WTC11 (cell line): ENCODE data around the gene NSD1. TPM values are rescaled to one million over a fixed set of nuclear protein-coding genes. Genes with fewer than 3 reads are reported as not detected.

ENCODE experiments used
- ATAC-seq: fragments of 200-7000 bp; cut with Tn5 transposase; 2 replicates; pipeline ENCODE4 v1.10.0; 2021; ENCODE audit warnings: mild to moderate bottlenecking, moderate library complexity
- CTCF ChIA-PET: fragments of 300-600 bp; sonication (Branson Sonifier 250); formaldehyde crosslinking; loops from one replicate; lab custom pipeline; 2021; ENCODE audit warnings: antibody characterized with exemption; lab: Charles Lee
- POLR2A ChIA-PET: fragments of 350-600 bp; sonication (Branson Sonifier 250); formaldehyde crosslinking; loops from one replicate; lab custom pipeline; 2021; ENCODE audit warnings: antibody characterized with exemption; lab: Charles Lee
- DNase-seq: peaks from one replicate; pipeline ENCODE4 v3.0.0; 2021; ENCODE audit warnings: low spot score
- H3K27ac Mint-ChIP-seq: 2 replicates; pipeline ENCODE4 v1.8.0; 2021; ENCODE audit warnings: mixed read lengths
- H3K27me3 Mint-ChIP-seq: 2 replicates; pipeline ENCODE4 v1.8.0; 2021; ENCODE audit warnings: low read depth, mild to moderate bottlenecking, moderate library complexity, mixed read lengths
- H3K36me3 Mint-ChIP-seq: 2 replicates; pipeline ENCODE4 v1.8.0; 2021; ENCODE audit warnings: mixed read lengths
- H3K4me1 Mint-ChIP-seq: 2 replicates; pipeline ENCODE4 v1.8.0; 2022; ENCODE audit warnings: mixed read lengths
- H3K4me3 Mint-ChIP-seq: 2 replicates; pipeline ENCODE4 v1.8.0; 2021; ENCODE audit warnings: mild to moderate bottlenecking, moderate library complexity, mixed read lengths
- H3K9me3 Mint-ChIP-seq: 2 replicates; pipeline ENCODE4 v1.8.0; 2021; ENCODE audit warnings: mixed read lengths
- ATF1 ChIP-seq: sonication (generic); formaldehyde crosslinking; IDR thresholded peaks from 2 replicates; pipeline ENCODE4 v1.8.1; 2023; ENCODE audit warnings: mild to moderate bottlenecking, moderate library complexity, missing genetic modification reagents
- ATF3 ChIP-seq: sonication (generic); formaldehyde crosslinking; conservative IDR thresholded peaks from 2 replicates; pipeline ENCODE4 v1.8.1; 2022; ENCODE audit warnings: mild to moderate bottlenecking, missing genetic modification reagents
- CREM ChIP-seq: sonication (generic); formaldehyde crosslinking; IDR thresholded peaks from 2 replicates; pipeline ENCODE4 v1.8.1; 2022; ENCODE audit warnings: mild to moderate bottlenecking, missing genetic modification reagents, moderate library complexity
- E2F1 ChIP-seq: sonication (generic); formaldehyde crosslinking; IDR thresholded peaks from 2 replicates; pipeline ENCODE4 v1.8.0; 2022; ENCODE audit warnings: mild to moderate bottlenecking, missing genetic modification reagents
- E2F5 ChIP-seq: sonication (generic); formaldehyde crosslinking; IDR thresholded peaks from 2 replicates; pipeline ENCODE4 v1.8.1; 2022; ENCODE audit warnings: mild to moderate bottlenecking, moderate library complexity, missing genetic modification reagents
- EMX1 ChIP-seq: fragments of 250-450 bp; sonication (Bioruptor Pico); IDR thresholded peaks from 2 replicates; pipeline ENCODE4 v1.8.0; 2021; ENCODE audit warnings: mild to moderate bottlenecking
- FOXJ3 ChIP-seq: sonication (generic); formaldehyde crosslinking; IDR thresholded peaks from 2 replicates; pipeline ENCODE4 v1.9.0; 2021; ENCODE audit warnings: missing genetic modification reagents, mild to moderate bottlenecking, borderline replicate concordance
- MXD4 ChIP-seq: fragments of 250-450 bp; sonication (Bioruptor Pico); IDR thresholded peaks from 2 replicates; pipeline ENCODE4 v1.8.0; 2021; ENCODE audit warnings: mild to moderate bottlenecking, moderate library complexity, borderline replicate concordance
- MYBL2 ChIP-seq: sonication (generic); formaldehyde crosslinking; IDR thresholded peaks from 2 replicates; pipeline ENCODE4 v1.8.1; 2023; ENCODE audit warnings: mild to moderate bottlenecking, moderate library complexity, missing genetic modification reagents
- NFYB ChIP-seq: sonication (generic); formaldehyde crosslinking; conservative IDR thresholded peaks from 2 replicates; pipeline ENCODE4 v1.8.0; 2022; ENCODE audit warnings: low read depth, missing genetic modification reagents
- NR1H2 ChIP-seq: sonication (generic); formaldehyde crosslinking; IDR thresholded peaks from 2 replicates; pipeline ENCODE4 v1.9.0; 2021; ENCODE audit warnings: mild to moderate bottlenecking, moderate library complexity, missing genetic modification reagents
- OVOL2 ChIP-seq: fragments of 250-450 bp; sonication (Bioruptor Pico); IDR thresholded peaks from 2 replicates; pipeline ENCODE4 v1.9.0; 2021; ENCODE audit warnings: mild to moderate bottlenecking, borderline replicate concordance
- PRRX2 ChIP-seq: fragments of 250-450 bp; sonication (Bioruptor Pico); IDR thresholded peaks from 2 replicates; pipeline ENCODE4 v1.8.0; 2021; ENCODE audit warnings: mild to moderate bottlenecking
- SMAD3 ChIP-seq: sonication (generic); formaldehyde crosslinking; IDR thresholded peaks from 2 replicates; pipeline ENCODE4 v1.8.0; 2022; ENCODE audit warnings: missing genetic modification reagents, mild to moderate bottlenecking, borderline replicate concordance
- SOX15 ChIP-seq: fragments of 250-450 bp; sonication (Bioruptor Pico); IDR thresholded peaks from 2 replicates; pipeline ENCODE4 v1.9.0; 2021; ENCODE audit warnings: mild to moderate bottlenecking
- TEAD4 ChIP-seq: sonication (generic); formaldehyde crosslinking; IDR thresholded peaks from 2 replicates; pipeline ENCODE4 v1.8.0; 2022; ENCODE audit warnings: mild to moderate bottlenecking, missing genetic modification reagents
- ZNF138 ChIP-seq: sonication (generic); formaldehyde crosslinking; conservative IDR thresholded peaks from 2 replicates; pipeline ENCODE4 v1.8.1; 2022; ENCODE audit warnings: mild to moderate bottlenecking, moderate library complexity, missing genetic modification reagents
- ZNF263 ChIP-seq: sonication (generic); formaldehyde crosslinking; IDR thresholded peaks from 2 replicates; pipeline ENCODE4 v1.8.1; 2022; ENCODE audit warnings: low read depth, mild to moderate bottlenecking, moderate library complexity, missing genetic modification reagents
- ZNF281 ChIP-seq: sonication (generic); formaldehyde crosslinking; IDR thresholded peaks from 2 replicates; pipeline ENCODE4 v1.8.0; 2023; ENCODE audit warnings: mild to moderate bottlenecking, missing genetic modification reagents
- ZNF396 ChIP-seq: fragments of 250-450 bp; sonication (Bioruptor Pico); IDR thresholded peaks from 2 replicates; pipeline ENCODE4 v1.8.0; 2021; ENCODE audit warnings: mild to moderate bottlenecking, moderate library complexity, borderline replicate concordance
- ZNF425 ChIP-seq: fragments of 250-450 bp; sonication (Bioruptor Pico); conservative IDR thresholded peaks from 2 replicates; pipeline ENCODE4 v1.9.0; 2021; ENCODE audit warnings: mild to moderate bottlenecking
- ZSCAN18 ChIP-seq: fragments of 250-450 bp; sonication (Bioruptor Pico); IDR thresholded peaks from 2 replicates; pipeline ENCODE4 v2.1.2; 2022; ENCODE audit warnings: mild to moderate bottlenecking, moderate library complexity
- total RNA-seq: library from RNA; stranded (reverse); gene quantifications from 3 replicates; pipeline ENCODE4 v1.2.3, GENCODE V29; 2021

Gene NSD1
- total RNA-seq, 1 experiment from 2014 or later: 148 TPM

- TF ChIP-seq EMX1 (CRISPR knock-in tag) (no peak), E2F5 (no peak), MXD4 (CRISPR knock-in tag) (no peak), FOXJ3 (no peak), PRRX2 (CRISPR knock-in tag) (no peak), E2F1 (no peak), ZNF281 (no peak), SOX15 (CRISPR knock-in tag) (no peak), MYBL2 (CRISPR knock-in tag) (no peak), SMAD3 (CRISPR knock-in tag) (no peak), OVOL2 (CRISPR knock-in tag) (no peak), ZNF425 (CRISPR knock-in tag) (no peak), NFYB (CRISPR knock-in tag) (no peak)
Measured at GRCh38 chr5:177270653-177271052, 137.1 kb downstream of the NSD1 start (continued).

- ATAC-seq (no peak), DNase-seq (no peak)
- TF ChIP-seq MXD4 (CRISPR knock-in tag) (no peak), ZNF263 (CRISPR knock-in tag) (no peak), MYBL2 (CRISPR knock-in tag) (no peak), ATF1 (CRISPR knock-in tag) (no peak), ZSCAN18 (CRISPR knock-in tag) (no peak), ZNF138 (CRISPR knock-in tag) (no peak), ATF3 (CRISPR knock-in tag) (no peak), CREM (CRISPR knock-in tag) (no peak), E2F1 (no peak), NR1H2 (CRISPR knock-in tag) (no peak), ZNF396 (CRISPR knock-in tag) (no peak), TEAD4 (CRISPR knock-in tag) (no peak)
- no peaks in the 10 kb centered on the region for H3K27me3 Mint-ChIP-seq
- H3K36me3 Mint-ChIP-seq: peaks cover 81% of the 10 kb centered on the region
- ChIA-PET CTCF (interaction anchor here (0.9 kb wide), 1 partner anchor 157 kb away, joined by 3 read pairs; no protein-coding TSS in a partner anchor), POLR2A (no interaction called here)
- no peak overlapping the region for H3K4me3 Mint-ChIP-seq
- peaks cover 11% of the 10 kb centered on the region for H3K4me1 Mint-ChIP-seq
- H3K27ac Mint-ChIP-seq: peak overlapping the region; percentile 26; the same call in 1 of the 2 replicates
- no peaks in the 10 kb centered on the region for H3K9me3 Mint-ChIP-seq
Measured at GRCh38 chr5:177271113-177271512, 137.5 kb downstream of the NSD1 start.
